ENCODE results near the gene MVB12B.

DNA sequence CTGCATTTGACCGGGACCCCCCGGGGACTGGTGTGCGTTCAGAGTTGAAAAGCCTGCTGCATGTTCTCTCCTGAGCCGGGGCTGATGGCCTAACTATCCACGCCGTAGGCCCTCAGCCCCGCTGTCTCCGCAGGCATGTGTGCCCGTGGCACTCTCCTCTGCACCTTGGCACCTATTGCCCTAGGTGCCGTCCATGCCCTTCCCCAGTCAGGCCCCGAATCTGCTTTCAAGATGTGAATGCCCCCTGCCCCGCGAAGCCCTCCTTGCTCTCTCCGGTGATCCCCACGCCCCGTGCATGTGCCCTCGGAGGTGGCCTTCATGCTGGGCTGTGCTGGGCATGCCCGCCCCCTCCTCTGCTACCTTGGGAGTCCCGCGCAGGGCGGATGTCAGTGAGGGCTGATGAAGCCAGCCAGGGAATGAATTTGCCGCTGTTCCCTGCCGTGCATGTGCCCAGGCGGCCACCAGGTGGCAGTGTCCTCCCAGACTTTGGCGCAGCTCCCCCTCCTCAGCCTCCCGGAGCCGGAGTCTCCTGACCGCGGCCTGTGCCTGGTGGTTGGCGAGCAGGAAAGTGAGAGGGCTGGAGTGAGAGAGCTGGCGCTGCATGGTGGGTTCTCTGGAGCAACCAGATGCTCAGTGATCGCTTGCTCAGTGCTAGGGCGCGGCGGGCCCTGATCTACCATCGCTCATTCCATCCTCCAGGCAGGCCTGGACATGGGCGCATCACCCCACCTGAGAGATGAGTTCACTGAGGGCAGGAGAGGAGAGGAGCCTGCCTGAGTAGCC is 174.2 kb downstream of the MVB12B start:
- TF ChIP-seq EZH2 (IDR thresholded peaks at IDR 0.05; ENCODE audit: borderline replicate concordance, low read length): no peak
- TF ChIP-seq, protein P1, sequence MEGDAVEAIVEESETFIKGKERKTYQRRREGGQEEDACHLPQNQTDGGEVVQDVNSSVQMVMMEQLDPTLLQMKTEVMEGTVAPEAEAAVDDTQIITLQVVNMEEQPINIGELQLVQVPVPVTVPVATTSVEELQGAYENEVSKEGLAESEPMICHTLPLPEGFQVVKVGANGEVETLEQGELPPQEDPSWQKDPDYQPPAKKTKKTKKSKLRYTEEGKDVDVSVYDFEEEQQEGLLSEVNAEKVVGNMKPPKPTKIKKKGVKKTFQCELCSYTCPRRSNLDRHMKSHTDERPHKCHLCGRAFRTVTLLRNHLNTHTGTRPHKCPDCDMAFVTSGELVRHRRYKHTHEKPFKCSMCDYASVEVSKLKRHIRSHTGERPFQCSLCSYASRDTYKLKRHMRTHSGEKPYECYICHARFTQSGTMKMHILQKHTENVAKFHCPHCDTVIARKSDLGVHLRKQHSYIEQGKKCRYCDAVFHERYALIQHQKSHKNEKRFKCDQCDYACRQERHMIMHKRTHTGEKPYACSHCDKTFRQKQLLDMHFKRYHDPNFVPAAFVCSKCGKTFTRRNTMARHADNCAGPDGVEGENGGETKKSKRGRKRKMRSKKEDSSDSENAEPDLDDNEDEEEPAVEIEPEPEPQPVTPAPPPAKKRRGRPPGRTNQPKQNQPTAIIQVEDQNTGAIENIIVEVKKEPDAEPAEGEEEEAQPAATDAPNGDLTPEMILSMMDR (conservative IDR thresholded peaks at IDR 0.05 in 1 of 2, IDR thresholded peaks at IDR 0.05 in 1 of 2; ENCODE audit: extremely low read depth in 1 of 2, insufficient read depth in 1 of 2, low read depth in 1 of 2, low read length in 2 of 2): peak; percentile 88 to 96
